Measurements from ENCODE around the gene TBC1D4.
"Not testable (repeated sequence)": the region's sequence is repeated elsewhere in the genome, so short reads cannot be mapped to it uniquely, and the experiment has no call there.

TBC1D4 gene

DNA sequence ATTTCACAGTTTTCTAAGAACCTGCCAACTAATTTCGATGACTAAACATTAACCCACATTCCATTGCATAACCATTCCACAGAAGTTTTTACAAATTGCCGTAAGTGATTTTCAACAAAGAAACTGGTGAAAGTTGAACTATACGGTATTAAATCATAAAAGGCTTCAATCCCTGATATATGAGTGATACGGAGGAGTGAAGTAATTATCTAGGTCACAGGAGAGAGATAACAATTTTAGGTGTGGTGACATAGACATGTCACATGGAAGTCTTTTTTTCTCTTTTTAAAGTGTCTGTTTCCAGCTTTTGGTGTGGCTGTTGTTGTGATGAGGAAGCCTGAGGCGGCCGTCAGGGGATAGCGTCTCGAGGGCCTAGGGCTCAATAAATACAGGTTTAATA lies 29.4 kb downstream of the TBC1D4 start:
- DNase-seq (ENCODE audit: low read depth in 1 of 2, low spot score in 1 of 2): no peak

DNA sequence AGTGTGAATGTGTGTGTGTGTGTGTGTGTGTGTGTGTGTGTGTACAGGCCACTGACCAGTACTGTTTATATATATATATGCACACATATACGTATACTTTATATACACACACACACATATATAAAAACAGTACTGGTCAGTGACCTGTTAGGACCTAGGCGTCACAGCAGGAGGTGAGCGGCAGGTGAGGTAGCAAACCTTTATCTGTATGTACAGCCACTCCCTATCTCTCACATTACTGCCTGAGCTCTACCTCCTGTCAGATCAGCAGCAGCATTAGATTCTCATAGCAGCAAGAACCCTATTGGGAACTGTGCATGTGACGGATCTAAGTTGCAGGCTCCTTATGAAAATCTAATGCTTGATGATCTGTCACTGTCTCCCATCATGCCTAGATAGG lies 34.5 kb downstream of the TBC1D4 start:
- DNase-seq (ENCODE audit: low read depth in 1 of 2, low spot score in 1 of 2): no peak

- no peak for DNase-seq (ENCODE audit: low read depth in 1 of 2, low spot score in 1 of 2)
Observed at GRCh38 chr13:75446874-75447273, 35.1 kb downstream of the TBC1D4 start.

DNA sequence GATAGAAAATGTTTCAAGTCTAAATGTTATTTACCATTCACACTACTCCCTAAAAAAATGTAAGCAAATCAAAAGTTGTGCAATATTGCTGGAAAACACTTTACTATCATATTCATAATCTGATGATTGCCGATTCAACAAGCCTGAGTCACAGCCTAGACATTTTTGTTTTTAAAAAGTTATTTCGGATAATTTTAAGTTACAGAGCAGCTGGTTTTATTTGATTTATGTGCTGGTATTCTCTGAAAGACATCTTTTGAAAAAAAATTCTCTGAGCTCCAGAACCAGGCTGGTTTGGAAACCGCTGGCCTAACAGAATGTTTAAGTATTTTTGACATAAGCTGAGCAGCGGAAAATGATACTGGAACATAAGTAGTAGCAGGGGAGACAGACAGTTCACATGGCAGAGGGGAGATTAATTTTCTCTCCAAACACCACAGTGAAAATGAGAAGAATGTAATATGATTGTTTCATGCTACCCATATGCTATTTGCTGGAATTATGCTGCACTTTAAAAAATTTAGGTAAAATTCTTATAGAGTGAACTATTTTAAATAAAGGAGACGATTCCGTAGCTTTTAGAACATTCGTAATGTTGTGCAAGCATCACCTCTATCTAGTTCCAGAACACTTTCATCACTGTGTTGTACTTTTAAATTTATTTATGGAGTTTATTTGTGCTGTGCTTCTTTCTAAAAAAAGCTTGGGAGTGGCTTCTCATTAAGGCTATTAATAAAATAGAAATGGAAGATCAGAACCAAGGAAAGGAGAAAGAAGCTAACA lies 36.1 kb downstream of the TBC1D4 start:
- no peak for DNase-seq (ENCODE audit: low read depth in 1 of 2, low spot score in 1 of 2)

DNA sequence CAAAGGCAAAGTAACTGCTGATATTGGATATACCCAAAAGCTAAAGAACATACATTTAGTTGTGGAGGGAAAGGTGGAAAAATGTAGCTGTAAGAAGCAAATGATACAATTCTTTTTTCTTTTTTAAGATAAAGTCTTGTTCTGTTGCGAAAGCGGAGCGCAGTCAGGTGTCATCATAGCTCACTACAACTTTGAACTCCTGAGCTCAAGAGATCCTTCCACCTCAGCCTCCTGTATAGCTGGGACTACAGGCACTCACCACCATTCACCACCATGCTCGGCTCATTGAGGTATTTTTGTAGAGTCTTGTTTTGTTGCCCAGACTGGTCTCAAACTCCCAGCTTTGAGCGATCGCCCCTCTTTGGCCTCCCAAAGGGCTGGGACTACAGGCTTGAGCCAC lies 38.0 kb downstream of the TBC1D4 start:
- no peak for DNase-seq (ENCODE audit: low read depth in 1 of 2, low spot score in 1 of 2)

GRCh38 chr13:75443356-75443958 lies 38.5 kb downstream of the TBC1D4 start:
- no peak for DNase-seq (ENCODE audit: low read depth in 1 of 2, low spot score in 1 of 2)

DNA sequence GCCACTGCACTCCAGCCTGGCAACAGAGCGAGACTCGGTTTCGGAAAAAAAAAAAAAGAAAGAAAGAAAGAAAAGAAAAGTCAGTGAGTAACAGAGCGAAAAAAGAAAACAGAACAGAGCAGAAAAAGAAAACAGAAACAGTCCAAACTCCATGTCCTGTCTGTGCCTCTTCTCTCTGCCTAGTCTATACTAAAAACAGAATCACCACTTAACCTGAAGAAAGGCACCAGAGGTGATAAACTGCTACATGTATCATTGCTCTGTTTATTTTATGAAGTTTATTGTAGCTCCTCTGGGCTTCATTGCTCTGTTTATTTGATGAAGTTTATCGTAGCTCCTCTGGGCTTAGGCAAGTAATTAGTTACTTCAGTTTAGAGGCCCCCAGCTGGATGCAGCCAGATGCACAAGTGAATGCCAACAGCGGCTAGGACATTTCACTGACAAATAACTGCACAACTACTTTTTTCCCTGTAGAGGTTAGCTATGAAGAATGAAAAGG lies 39.2 kb downstream of the TBC1D4 start:
- no peak for DNase-seq (ENCODE audit: low read depth in 1 of 2, low spot score in 1 of 2)

DNA sequence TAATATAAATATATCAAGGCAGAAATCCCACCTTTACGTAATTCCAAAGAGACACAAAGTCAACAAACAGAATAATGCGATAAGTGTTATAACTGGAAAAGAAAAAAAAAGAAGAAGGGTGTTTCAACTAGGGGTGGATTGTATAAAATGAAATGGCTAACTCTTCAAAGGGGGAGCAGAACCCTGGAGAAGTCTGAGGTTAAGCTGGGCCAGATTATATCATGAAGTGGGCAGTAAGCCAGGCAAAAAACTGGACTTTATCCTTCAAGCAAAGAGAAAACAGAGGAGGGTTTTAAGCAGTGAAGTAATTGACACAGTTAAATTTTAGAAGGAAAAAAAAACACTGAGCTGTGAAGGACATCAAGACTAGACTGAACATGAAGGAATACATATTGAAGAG lies 41.9 kb downstream of the TBC1D4 start:
- no peak for DNase-seq (ENCODE audit: low read depth in 1 of 2, low spot score in 1 of 2)

GRCh38 chr13:75437582-75438318 lies 44.2 kb downstream of the TBC1D4 start:
- DNase-seq (ENCODE audit: low read depth in 1 of 2, low spot score in 1 of 2): no peak

DNA sequence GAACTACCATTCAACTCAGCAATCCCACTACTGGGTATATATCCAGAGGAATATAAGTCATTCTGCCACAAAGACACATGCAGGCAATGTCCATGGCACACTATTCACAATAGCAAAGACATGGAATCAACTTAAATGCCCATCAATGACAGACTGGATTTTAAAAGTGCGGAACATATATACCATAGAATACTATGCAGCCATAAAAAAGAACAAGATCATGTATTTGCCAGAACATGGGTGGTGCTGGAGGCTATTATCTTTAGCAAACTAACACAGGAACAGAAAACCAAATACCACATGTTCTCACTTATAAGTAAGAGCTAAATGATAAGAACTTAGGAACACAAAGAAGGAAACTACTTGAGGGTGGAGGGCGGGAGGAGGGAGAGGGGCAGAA lies 47.8 kb downstream of the TBC1D4 start:
- not testable (repeated sequence) for DNase-seq (ENCODE audit: low read depth in 1 of 2, low spot score in 1 of 2)

- no peak for DNase-seq (ENCODE audit: low read depth in 1 of 2, low spot score in 1 of 2)
Observed at GRCh38 chr13:75432811-75433244, 49.1 kb downstream of the TBC1D4 start.

GRCh38 chr13:75432045-75432444 lies 49.9 kb downstream of the TBC1D4 start:
- DNase-seq (ENCODE audit: low read depth in 1 of 2, low spot score in 1 of 2): no peak

DNA sequence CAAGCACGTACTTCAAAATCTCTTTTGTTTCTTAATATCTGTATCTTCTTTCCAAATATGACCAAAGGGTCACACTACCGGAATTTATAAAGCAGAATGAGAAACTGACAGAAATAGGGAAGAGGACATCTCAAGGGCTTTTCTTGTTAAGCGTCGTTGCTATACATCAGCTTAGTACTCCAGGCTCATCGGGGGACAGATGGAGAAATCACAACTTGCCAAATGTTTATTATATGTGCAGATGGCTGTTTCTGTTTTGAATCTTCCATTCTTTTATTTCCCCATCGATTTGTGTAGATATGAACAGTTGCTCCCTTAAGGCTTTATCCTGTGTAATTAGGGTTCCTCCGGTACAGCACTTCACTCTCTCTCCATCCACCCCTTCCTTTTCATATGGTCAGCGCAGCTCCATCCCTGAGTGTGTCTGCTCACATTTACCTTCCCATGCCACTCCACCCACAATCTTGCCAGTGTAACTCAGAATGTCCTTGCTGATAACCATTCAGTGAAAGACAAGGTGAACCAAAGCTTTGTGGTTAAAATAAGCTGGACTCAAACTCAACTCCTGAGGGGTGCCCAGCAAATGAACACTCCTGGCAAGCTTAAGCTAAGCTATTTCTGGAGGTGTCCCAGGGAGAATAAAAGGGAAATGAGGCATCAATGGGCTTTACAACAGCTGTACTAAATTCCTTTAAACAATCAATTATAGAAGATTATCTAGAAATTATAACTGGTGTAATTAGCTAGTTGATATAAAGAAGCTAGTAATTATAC lies 51.3 kb downstream of the TBC1D4 start:
- no peak for DNase-seq (ENCODE audit: low read depth in 1 of 2, low spot score in 1 of 2)

DNA sequence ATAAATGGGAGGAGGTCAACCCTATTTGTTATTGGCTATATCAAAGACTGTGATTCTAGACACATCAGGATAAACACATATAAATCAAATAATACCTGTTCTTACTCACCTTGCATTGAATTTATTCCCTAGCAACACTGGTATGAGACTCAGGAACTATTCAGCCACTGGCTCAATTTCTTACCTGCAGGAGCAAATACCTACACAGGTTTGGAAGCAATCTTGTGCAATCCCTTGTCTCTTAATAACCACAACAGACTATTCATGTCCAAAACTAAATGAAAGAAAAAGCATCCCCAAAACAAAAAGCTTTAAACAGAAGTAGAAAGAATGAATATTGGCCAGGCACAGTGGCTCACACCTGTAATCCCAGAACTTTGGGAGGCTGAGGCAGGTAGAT lies 55.5 kb downstream of the TBC1D4 start:
- DNase-seq (ENCODE audit: low read depth in 1 of 2, low spot score in 1 of 2): no peak

DNA sequence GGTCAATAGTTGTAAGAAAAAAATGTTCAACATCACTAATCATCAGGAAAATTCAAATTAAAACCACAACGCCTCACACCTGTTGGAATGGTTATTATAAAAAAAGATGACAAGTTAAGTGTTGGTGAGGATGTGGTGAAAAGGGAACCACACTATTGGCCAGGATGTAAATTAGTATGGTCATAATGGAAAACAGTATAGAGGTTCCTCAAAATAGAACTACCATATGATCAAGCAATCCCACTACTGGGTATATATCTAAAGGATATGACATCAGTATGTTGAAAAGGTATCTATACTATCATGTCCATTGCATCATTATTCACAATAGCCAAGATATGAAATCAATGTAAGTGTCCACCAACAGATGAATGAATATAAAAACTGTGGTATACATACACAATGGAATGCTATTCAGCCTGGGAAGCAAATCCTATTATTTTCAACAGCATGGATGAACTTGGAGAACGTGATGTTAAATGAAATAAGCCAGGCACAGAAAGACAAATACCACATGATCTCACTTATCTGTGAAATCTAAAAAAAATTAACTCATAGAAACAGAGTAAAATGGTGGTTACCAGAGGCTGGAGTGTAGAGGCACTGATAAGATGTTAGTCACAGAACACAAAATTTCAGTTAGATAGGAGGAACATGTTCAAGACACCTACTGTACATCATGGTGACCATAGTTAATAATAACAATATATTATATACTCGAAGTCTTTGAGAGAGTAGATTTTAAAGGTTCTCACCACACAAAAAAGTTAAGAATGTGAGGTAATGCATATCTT lies 56.6 kb downstream of the TBC1D4 start:
- no peak for DNase-seq (ENCODE audit: low read depth in 1 of 2, low spot score in 1 of 2)

- no peak for DNase-seq (ENCODE audit: low read depth in 1 of 2, low spot score in 1 of 2)
Observed at GRCh38 chr13:75423946-75424345, 58.0 kb downstream of the TBC1D4 start.

DNA sequence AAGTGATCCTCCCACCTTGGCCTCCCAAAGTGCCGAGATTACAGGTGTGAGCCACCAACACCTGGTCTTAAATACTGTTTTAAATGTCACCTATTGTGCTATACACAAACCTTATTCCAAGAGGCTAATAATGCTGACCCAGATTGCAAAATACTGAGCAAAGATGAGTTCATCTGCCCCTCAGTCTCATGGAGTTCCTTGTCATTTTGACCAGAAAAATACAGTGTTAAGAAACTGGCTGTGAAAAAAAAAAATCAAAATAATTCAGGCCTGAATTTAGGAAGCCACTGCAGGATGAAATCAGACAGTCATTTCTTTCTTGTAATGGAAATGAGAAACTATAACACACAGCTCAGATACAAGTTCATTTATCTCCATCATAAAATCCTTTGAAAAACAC lies 59.9 kb downstream of the TBC1D4 start:
- no peak for DNase-seq (ENCODE audit: low read depth in 1 of 2, low spot score in 1 of 2)

- no peak for DNase-seq (ENCODE audit: low read depth in 1 of 2, low spot score in 1 of 2)
Observed at GRCh38 chr13:75421133-75421532, 60.8 kb downstream of the TBC1D4 start.

- no peak for DNase-seq (ENCODE audit: low read depth in 1 of 2, low spot score in 1 of 2)
Observed at GRCh38 chr13:75419656-75420055, 62.3 kb downstream of the TBC1D4 start.

DNA sequence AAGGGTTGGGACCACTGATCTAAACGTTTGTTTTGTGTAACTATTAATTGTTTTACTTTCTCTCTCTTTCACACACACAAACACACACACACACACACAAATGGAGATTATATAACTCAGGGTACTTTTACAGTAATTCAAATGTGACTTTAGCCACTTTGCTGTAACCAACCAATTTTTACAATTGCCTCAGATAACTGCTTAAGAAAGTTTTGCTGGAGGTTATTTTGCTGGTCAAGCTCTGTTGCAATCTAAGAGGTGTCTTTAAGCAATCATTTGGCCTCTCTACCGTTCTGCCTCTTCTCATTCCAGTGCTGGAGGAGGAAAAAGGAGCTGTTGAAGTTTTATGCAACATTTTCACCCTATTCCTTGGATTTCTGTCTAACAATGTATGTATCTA lies 63.0 kb downstream of the TBC1D4 start:
- no peak for DNase-seq (ENCODE audit: low read depth in 1 of 2, low spot score in 1 of 2)

All from activated T-helper 1 cell treated with anti-CD3 and anti-CD28 coated beads, Interleukin-2, amount 50 U/mL, for 16 hours (primary cell).